Vagina (tissue), 2 donors: ENCODE measurements around the gene CLMP.

ENCODE experiments used
- CTCF ChIP-seq, 3 experiments: fragments of 450-650 bp in 2 of 3; fragments of 200-600 bp in 1 of 3; sonication (generic) in 1 of 3; IDR thresholded peaks; one replicate each; pipeline ENCODE4 v1.5.1; 2017 to 2019; ENCODE audit warnings: antibody characterized with exemption in 3 of 3, mild to moderate bottlenecking in 2 of 3, moderate library complexity in 2 of 3
- POLR2A ChIP-seq, 2 donors: fragments of 450-650 bp; IDR thresholded peaks; one replicate each; pipeline ENCODE4 v1.6.1; 2017; ENCODE audit warnings: antibody characterized with exemption in 2 of 2, mild to moderate bottlenecking in 2 of 2, moderate library complexity in 2 of 2
- POLR2AphosphoS5 ChIP-seq, 2 donors: sonication (generic); formaldehyde crosslinking; IDR thresholded peaks; one replicate each; pipeline ENCODE4 v1.9.0; 2017; ENCODE audit warnings: antibody characterized with exemption in 2 of 2, mild to moderate bottlenecking in 2 of 2, low read depth in 1 of 2; ENCODE audit not compliant: insufficient read depth in 1 of 2

GRCh38 chr11:123211981-123212380 is 16.9 kb upstream of the CLMP start:
- no peak for TF ChIP-seq CTCF (IDR thresholded peaks at IDR 0.05)
- TF ChIP-seq POLR2A (IDR thresholded peaks at IDR 0.05), result no peak
- no peak for TF ChIP-seq POLR2AphosphoS5 (IDR thresholded peaks at IDR 0.05; ENCODE audit: insufficient read depth in 1 of 2, low read depth in 1 of 2)
